GM12801 (cell line): Measurements from ENCODE around the gene HMGB1.

Experiments
- CTCF ChIP-seq: IDR thresholded peaks from one replicate; pipeline ENCODE4 v1.5.1; 2011; ENCODE audit warnings: control low read depth; ENCODE audit not compliant: insufficient read length; ENCODE audit errors: extremely low read depth

Gene HMGB1

DNA sequence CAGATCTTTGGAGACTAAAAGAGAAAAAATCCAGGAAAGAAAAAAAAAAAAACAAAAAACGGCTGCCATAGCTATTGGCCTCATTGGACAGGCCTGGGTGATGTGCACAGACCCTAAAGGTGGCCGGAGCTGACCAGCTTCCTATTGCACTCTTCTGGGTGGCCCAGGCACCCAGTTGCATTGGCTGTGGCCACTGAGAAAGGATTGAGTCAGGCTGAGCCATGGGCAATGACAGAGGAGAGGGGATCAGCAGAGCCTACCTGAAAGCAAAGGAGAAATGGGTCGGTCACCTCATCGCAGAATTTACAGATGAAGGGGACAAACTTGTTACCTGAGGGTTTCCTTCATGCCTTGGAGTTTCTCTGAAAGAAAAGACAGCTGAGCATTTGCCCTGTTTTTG lies 17.3 kb downstream of the HMGB1 start:
- TF ChIP-seq CTCF: no peak

DNA sequence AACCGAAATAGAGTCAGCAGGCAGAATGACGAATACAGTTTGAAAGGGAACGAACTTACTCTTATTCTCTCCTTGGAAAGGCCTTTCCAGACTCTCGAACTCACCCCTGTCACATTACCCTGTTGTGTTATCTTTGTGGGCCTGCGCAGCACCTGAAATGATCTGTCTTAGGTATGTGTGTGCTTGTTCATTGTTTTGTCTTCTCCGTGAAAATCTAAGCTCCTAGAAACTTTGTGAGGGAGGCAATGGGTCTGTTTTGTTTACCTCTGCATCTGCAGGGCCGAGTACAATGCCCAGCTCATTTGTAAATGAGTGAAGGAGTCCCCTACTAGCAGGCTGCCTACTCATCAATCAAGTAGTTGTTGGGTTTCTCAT lies 19.6 kb downstream of the HMGB1 start:
- TF ChIP-seq CTCF: no peak

- TF ChIP-seq CTCF: no peak
These were observed 21.8 kb downstream of the HMGB1 start for GRCh38 chr13:30443957-30444404.

DNA sequence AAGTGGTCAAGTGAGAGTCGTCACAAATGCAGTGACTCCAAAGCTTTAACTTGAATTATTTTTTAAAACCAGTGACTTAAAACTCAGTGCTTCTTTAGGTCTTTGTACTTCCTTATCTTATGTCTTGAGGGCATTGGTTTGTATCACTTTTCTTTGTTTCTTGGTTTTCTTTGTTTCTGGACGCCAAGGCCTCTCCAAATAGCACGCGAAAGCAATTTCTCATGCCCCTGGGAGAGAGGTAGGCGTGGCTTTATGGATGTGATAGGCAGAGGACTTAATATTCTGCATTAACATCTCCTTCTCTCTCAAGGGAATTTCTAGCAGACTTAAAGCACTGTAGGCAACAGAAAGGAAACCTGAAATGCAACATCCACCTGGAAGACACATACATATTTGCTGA lies 22.8 kb downstream of the HMGB1 start:
- TF ChIP-seq CTCF: no peak

GRCh38 chr13:30440910-30441703 lies 24.6 kb downstream of the HMGB1 start:
- no peak for TF ChIP-seq CTCF

- TF ChIP-seq CTCF: no peak
These were observed 27.4 kb downstream of the HMGB1 start for GRCh38 chr13:30438286-30438685.

GRCh38 chr13:30437177-30437576 lies 28.6 kb downstream of the HMGB1 start:
- no peak for TF ChIP-seq CTCF
